ENCODE measurements around the gene MAML1.

GRCh38 chr5:179763215-179763945, 30.8 kb downstream of the MAML1 start:
- TF ChIP-seq CTCF (conservative IDR thresholded peaks at IDR 0.05; ENCODE audit: low read length), result peak; percentile 71
- TF ChIP-seq EZH2phosphoT487 (IDR thresholded peaks at IDR 0.05; ENCODE audit: borderline replicate concordance), result no peak

Measured in Loucy (cell line).